Jurkat, Clone E6-1 (cell line): Measurements from ENCODE around the gene TMEM143.

Experiments used
- DNase-seq: peaks from one replicate; pipeline ENCODE4 v3.0.0-alpha.2; 2011; ENCODE audit warnings: low read depth, low spot score
- H3K4me3 ChIP-seq: 2 replicates; pipeline ENCODE4 v1.5.1; 2011; ENCODE audit warnings: mild to moderate bottlenecking, low read length, control low read depth, moderate library complexity

TMEM143 gene

GRCh38 chr19:48364598-48365348 lies 1.0 kb upstream of the TMEM143 start:
- no peak for DNase-seq

GRCh38 chr19:48363500-48363809 lies 285 bp downstream of the TMEM143 start:
- peak overlapping the region; percentile 100 for H3K4me3 ChIP-seq
- no peak for DNase-seq

More at GRCh38 chr19:48364598-48365348, 1.0 kb upstream of the TMEM143 start:
- peak overlapping the region; percentile 59 for H3K4me3 ChIP-seq

GRCh38 chr19:48362716-48363499 lies 832 bp downstream of the TMEM143 start:
- H3K4me3 ChIP-seq: peak overlapping the region; percentile 100
- peak; percentile 91 for DNase-seq

- no peak for DNase-seq
- H3K4me3 ChIP-seq: no peak overlapping the region
Observed at GRCh38 chr19:48361912-48362311, 1.8 kb downstream of the TMEM143 start.

GRCh38 chr19:48359123-48359522 lies 4.6 kb downstream of the TMEM143 start:
- H3K4me3 ChIP-seq: no peak overlapping the region
- DNase-seq: no peak

- no peak overlapping the region for H3K4me3 ChIP-seq
- DNase-seq: no peak
Observed at GRCh38 chr19:48355365-48355954, 8.3 kb downstream of the TMEM143 start.

GRCh38 chr19:48354332-48354992 lies 9.3 kb downstream of the TMEM143 start:
- H3K4me3 ChIP-seq: no peak overlapping the region
- no peak for DNase-seq

GRCh38 chr19:48353677-48354076 lies 10.1 kb downstream of the TMEM143 start:
- no peak overlapping the region for H3K4me3 ChIP-seq
- no peak for DNase-seq

GRCh38 chr19:48351341-48351752 lies 12.4 kb downstream of the TMEM143 start:
- no peak overlapping the region for H3K4me3 ChIP-seq
- peak; percentile 57 for DNase-seq

- H3K4me3 ChIP-seq: no peak overlapping the region
- DNase-seq: no peak
Observed at GRCh38 chr19:48350856-48351255, 12.9 kb downstream of the TMEM143 start.

GRCh38 chr19:48348737-48349136 lies 15.0 kb downstream of the TMEM143 start:
- no peak for DNase-seq
- no peak overlapping the region for H3K4me3 ChIP-seq

- no peak overlapping the region for H3K4me3 ChIP-seq
- no peak for DNase-seq
Observed at GRCh38 chr19:48348045-48348444, 15.7 kb downstream of the TMEM143 start.

GRCh38 chr19:48346191-48346590 lies 17.5 kb downstream of the TMEM143 start:
- no peak overlapping the region for H3K4me3 ChIP-seq
- no peak for DNase-seq

GRCh38 chr19:48344892-48345291 lies 18.8 kb downstream of the TMEM143 start:
- DNase-seq: no peak

GRCh38 chr19:48342841-48343540 lies 20.7 kb downstream of the TMEM143 start:
- no peak overlapping the region for H3K4me3 ChIP-seq
- DNase-seq: no peak

More at GRCh38 chr19:48344892-48345291, 18.8 kb downstream of the TMEM143 start:
- H3K4me3 ChIP-seq: no peak overlapping the region

GRCh38 chr19:48342414-48342738 lies 21.4 kb downstream of the TMEM143 start:
- no peak overlapping the region for H3K4me3 ChIP-seq
- DNase-seq: no peak

GRCh38 chr19:48341515-48342413 lies 22.0 kb downstream of the TMEM143 start:
- DNase-seq: no peak

GRCh38 chr19:48340995-48341394 lies 22.7 kb downstream of the TMEM143 start:
- H3K4me3 ChIP-seq: no peak overlapping the region
- DNase-seq: no peak

More at GRCh38 chr19:48341515-48342413, 22.0 kb downstream of the TMEM143 start:
- no peak overlapping the region for H3K4me3 ChIP-seq
